ENCODE measurements around the gene TCF4.

TCF4 gene

GRCh38 chr18:55229682-55230081 lies 358.3 kb downstream of the TCF4 start:
- H3K4me3 ChIP-seq (ENCODE audit: low read length), result no peak overlapping the region
- DNase-seq (ENCODE audit: low read depth), result no peak
- no peak for TF ChIP-seq CTCF (conservative IDR thresholded peaks at IDR 0.05; ENCODE audit: low read length)

GRCh38 chr18:55228707-55229106 lies 359.3 kb downstream of the TCF4 start:
- no peak overlapping the region for H3K4me3 ChIP-seq (ENCODE audit: low read length)
- no peak for DNase-seq (ENCODE audit: low read depth)
- peak; percentile 15; the same call in 1 of the 2 replicates for TF ChIP-seq CTCF (conservative IDR thresholded peaks at IDR 0.05; ENCODE audit: low read length)

- H3K4me3 ChIP-seq (ENCODE audit: low read length), result no peak overlapping the region
- peak; percentile 23 for TF ChIP-seq CTCF (conservative IDR thresholded peaks at IDR 0.05; ENCODE audit: low read length)
- DNase-seq (ENCODE audit: low read depth), result peak; percentile 51
These were observed 359.8 kb downstream of the TCF4 start for GRCh38 chr18:55228191-55228590.

- no peak overlapping the region for H3K4me3 ChIP-seq (ENCODE audit: low read length)
- no peak for DNase-seq (ENCODE audit: low read depth)
- no peak for TF ChIP-seq CTCF (conservative IDR thresholded peaks at IDR 0.05; ENCODE audit: low read length)
These were observed 360.2 kb downstream of the TCF4 start for GRCh38 chr18:55227771-55228170.

GRCh38 chr18:55226044-55226443 lies 361.9 kb downstream of the TCF4 start:
- DNase-seq (ENCODE audit: low read depth), result no peak

GRCh38 chr18:55224086-55224625 lies 363.8 kb downstream of the TCF4 start:
- no peak for TF ChIP-seq CTCF (conservative IDR thresholded peaks at IDR 0.05; ENCODE audit: low read length)
- H3K4me3 ChIP-seq (ENCODE audit: low read length), result no peak overlapping the region
- no peak for DNase-seq (ENCODE audit: low read depth)

More at GRCh38 chr18:55226044-55226443, 361.9 kb downstream of the TCF4 start:
- no peak for TF ChIP-seq CTCF (conservative IDR thresholded peaks at IDR 0.05; ENCODE audit: low read length)
- no peak overlapping the region for H3K4me3 ChIP-seq (ENCODE audit: low read length)

GRCh38 chr18:55221622-55222021 lies 366.4 kb downstream of the TCF4 start:
- TF ChIP-seq CTCF (conservative IDR thresholded peaks at IDR 0.05; ENCODE audit: low read length), result no peak
- no peak overlapping the region for H3K4me3 ChIP-seq (ENCODE audit: low read length)
- DNase-seq (ENCODE audit: low read depth), result no peak

Data from AG10803 (cell line).